Activated CD8-positive, alpha-beta memory T cell treated with anti-CD3 and anti-CD28 coated beads, Interleukin-2, amount 50 U/mL, for 48 hours (primary cell): ENCODE data around the gene CRHR2.

Experiments
- DNase-seq: peaks from one replicate; pipeline ENCODE4 v3.0.0-alpha.2; 2020

CRHR2 gene

DNA sequence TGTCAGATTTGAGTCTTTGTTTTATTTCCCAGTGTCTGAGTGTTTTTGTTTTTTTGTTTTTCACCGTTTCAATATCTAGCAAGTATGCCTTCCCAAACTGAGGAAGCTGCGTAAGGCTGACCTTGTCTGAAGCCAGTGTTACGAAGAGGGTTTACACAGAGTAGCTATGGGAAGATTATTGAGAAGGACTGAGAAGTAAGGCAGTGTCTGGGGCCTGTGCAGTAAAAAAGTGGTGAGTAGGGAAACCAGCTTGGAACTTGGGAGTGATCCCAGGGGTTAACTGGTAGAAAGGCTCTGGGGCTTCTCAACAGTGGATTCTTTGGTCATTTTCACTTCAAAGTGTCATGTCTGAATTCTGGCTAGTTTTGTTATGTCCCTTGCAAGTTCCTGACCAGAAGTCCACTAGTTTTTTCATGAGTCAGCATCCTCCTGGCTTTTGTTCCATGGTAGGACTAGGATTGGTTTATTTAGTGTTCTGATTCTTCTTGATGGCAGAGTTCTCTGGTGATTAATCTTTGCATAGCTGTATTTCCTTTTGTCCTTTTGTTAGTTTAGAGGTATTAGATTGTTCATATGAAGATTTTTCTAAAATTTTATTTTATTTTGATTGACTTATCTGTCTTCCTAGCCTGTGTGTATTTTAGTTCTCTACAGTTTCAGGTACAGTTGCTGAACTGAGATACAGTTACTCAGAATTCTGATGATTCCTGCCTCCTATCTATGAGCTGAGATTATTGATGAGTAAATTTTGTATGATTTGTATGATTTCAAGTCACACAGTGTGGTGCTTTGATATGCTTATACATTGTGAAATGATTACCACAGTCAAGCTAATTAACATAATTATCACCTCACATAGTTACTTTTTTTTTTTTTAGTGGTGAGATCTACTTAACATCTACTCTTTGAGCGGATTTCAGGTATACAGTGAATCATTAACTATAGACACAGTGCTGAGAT is 68.6 kb downstream of the CRHR2 start:
- no peak for DNase-seq

DNA sequence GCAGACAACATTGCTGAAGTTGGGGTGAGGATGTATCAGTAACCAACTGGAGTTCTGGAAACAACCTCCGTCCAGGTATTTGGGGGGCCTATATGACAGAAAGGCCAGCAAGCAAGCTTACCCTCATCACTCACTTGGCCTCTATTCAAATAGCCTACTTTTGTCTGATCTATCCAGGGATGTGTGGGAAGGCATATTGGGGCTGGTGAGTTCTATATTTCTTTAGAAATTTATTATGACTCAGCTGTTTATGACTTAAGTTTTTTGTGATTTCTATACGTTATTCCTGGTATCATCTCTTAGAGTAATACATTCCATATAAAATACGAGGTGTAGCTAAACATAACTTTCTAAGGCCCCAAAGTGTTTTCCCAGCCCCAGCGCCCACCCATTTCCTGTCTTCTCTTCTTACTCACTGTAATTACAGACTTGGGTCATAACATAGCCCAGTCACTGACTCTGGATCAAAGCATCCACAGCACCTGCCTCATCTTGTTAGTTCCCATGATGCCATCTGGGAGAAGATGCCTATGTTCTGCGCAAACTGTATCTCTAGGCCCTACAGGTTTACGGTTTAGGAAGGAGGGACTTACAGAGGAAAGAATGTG is 69.5 kb downstream of the CRHR2 start:
- no peak for DNase-seq

DNA sequence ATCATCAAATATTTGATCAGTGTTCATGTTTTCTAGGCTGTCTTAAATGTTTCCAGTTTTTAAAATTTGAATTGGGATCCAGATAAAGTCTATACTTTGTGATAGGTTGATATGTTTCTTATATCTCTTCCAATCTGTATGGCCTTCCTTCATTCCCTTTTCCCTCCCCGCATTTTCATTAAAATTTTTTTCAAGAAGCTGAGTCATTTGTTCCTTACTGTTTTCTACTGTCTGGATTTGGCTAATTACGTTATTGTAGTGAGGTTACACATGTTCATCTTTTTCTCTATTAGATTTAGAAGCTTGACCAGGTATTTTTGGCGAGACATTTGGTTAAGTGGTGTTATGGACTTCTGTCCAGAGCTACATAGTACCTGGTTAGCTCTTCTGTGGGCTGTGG is 76.4 kb downstream of the CRHR2 start:
- DNase-seq = no peak

DNA sequence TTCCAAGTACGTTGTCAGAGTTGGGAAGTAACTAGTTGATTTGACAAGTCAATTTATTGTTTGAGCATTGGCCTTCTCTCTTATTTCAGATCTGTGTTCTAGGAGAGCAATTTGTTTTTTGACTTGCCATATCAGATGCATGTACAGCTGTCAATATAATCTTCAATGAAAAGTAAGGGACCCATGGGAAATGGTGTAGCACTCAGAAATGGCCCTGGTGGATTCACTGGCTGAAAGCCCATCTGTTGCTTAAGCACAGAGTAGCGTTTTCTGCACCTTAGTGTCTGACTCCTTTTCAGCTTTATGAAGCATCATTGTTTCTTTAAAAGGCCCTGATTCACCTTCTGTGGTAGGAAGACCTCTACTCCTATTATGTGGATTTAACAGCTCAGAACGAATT is 77.4 kb downstream of the CRHR2 start:
- no peak for DNase-seq
